Omental fat pad (tissue), 4 donors: Measurements from ENCODE around the gene MTX3. TPM values are rescaled to one million over a fixed set of nuclear protein-coding genes. Genes with fewer than 3 reads are reported as not detected.

ENCODE experiments used
- ATAC-seq: fragments of 150-250 bp; one replicate; pipeline ENCODE4 v1.9.1; 2016; ENCODE audit warnings: mild to moderate bottlenecking, moderate library complexity; ENCODE audit not compliant: low FRiP score
- DNase-seq: peaks from one replicate; pipeline ENCODE4 v3.0.0-alpha.2; 2019; ENCODE audit warnings: low spot score
- CTCF ChIP-seq, 3 donors: fragments of 450-650 bp; IDR thresholded peaks; one replicate each; pipeline ENCODE4 v1.5.1; 2016 to 2017; ENCODE audit warnings: antibody characterized with exemption in 3 of 3, mild to moderate bottlenecking in 3 of 3, moderate library complexity in 2 of 3
- total RNA-seq, 4 donors: library from RNA; depleted of rRNA; stranded (reverse); fragments of >200 nt; gene quantifications; one replicate each; pipeline ENCODE4 v1.1.0, GENCODE V29; 2016

Gene MTX3
- total RNA-seq, 4 donors from 2014 or later = 7.7 to 16.6 (median 9.0) TPM

- TF ChIP-seq CTCF (IDR thresholded peaks at IDR 0.05) = no peak
- ATAC-seq = no peak
- DNase-seq = no peak
These were observed 11.6 kb upstream of the MTX3 start for GRCh38 chr5:80002677-80003076.

- DNase-seq (no peak), ATAC-seq (no peak)
- no peak for TF ChIP-seq CTCF (IDR thresholded peaks at IDR 0.05)
These were observed 8.7 kb upstream of the MTX3 start for GRCh38 chr5:79999722-80000121.

- TF ChIP-seq CTCF (IDR thresholded peaks at IDR 0.05) = no peak
- ATAC-seq = no peak
- DNase-seq = no peak
These were observed 2.0 kb upstream of the MTX3 start for GRCh38 chr5:79992891-79993657.

- TF ChIP-seq CTCF (IDR thresholded peaks at IDR 0.05) = no peak
- ATAC-seq (no peak), DNase-seq (no peak)
These were observed 861 bp downstream of the MTX3 start for GRCh38 chr5:79990205-79990597.

GRCh38 chr5:79986260-79986659, 4.8 kb downstream of the MTX3 start:
- TF ChIP-seq CTCF (IDR thresholded peaks at IDR 0.05) = no peak
- DNase-seq (no peak), ATAC-seq (no peak)

GRCh38 chr5:79985288-79985687, 5.8 kb downstream of the MTX3 start:
- DNase-seq = no peak
- no peak for TF ChIP-seq CTCF (IDR thresholded peaks at IDR 0.05)

GRCh38 chr5:79984363-79984762, 6.7 kb downstream of the MTX3 start:
- no peak for DNase-seq
- ATAC-seq = no peak
- TF ChIP-seq CTCF (IDR thresholded peaks at IDR 0.05) = no peak

More at GRCh38 chr5:79985288-79985687, 5.8 kb downstream of the MTX3 start:
- ATAC-seq = no peak
